ENCODE results near the gene CEP63.
"Not testable (repeated sequence)": the region's sequence is repeated elsewhere in the genome, so short reads cannot be mapped to it uniquely, and the experiment has no call there.

- TF ChIP-seq EP300 (IDR thresholded peaks at IDR 0.05); POLR2AphosphoS5 (IDR thresholded peaks at IDR 0.05); POLR2A (IDR thresholded peaks at IDR 0.05; ENCODE audit: low read depth): not testable (repeated sequence)
These were observed 109.1 kb downstream of the CEP63 start for GRCh38 chr3:134594986-134595385.
